ENCODE results near the gene SEC31A.

GRCh38 chr4:82885410-82885809 is 5.5 kb downstream of the SEC31A start:
- no peak for TF ChIP-seq CTCF (IDR thresholded peaks at IDR 0.05)
- TF ChIP-seq EZH2phosphoT487 (IDR thresholded peaks at IDR 0.05): no peak
- TF ChIP-seq EZH2 (IDR thresholded peaks at IDR 0.05): no peak

All from neural progenitor cell (in vitro differentiated cells).